Adrenal gland (tissue), 12 donors: ENCODE measurements around the gene EEF1AKMT3. TPM values are rescaled to one million over a fixed set of nuclear protein-coding genes. Genes with fewer than 3 reads are reported as not detected.

Source experiments
- DNase-seq, 7 donors: peaks; one replicate each; pipeline ENCODE4 v3.0.0-alpha.2; 2019 to 2020
- H3K27ac ChIP-seq, 5 donors: fragments of 200-600 bp; sonication (generic) in 4 of 5; 1 replicate in 3 of 5; 2 replicates in 2 of 5; pipeline versions ENCODE4 v1.5.1 to v1.8.0; 2016 to 2020; ENCODE audit warnings: mild to moderate bottlenecking in 1 of 5
- H3K27me3 ChIP-seq: fragments of 200-600 bp; 2 replicates; pipeline ENCODE4 v1.8.0; 2021
- H3K36me3 ChIP-seq, 2 donors: fragments of 200-600 bp; replicated peaks in 1 of 2; 1 replicate in 1 of 2; 2 replicates in 1 of 2; pipeline versions ENCODE4 v1.5.1 to v1.8.0; 2018 to 2022
- H3K4me1 ChIP-seq, 2 donors: fragments of 200-600 bp; replicated peaks in 1 of 2; 1 replicate in 1 of 2; 2 replicates in 1 of 2; pipeline versions ENCODE4 v1.5.1 to v1.8.0; 2018 to 2021
- H3K4me3 ChIP-seq, 4 donors: fragments of 200-600 bp; sonication (generic) in 3 of 4; one replicate each; pipeline ENCODE4 v1.5.1; 2016 to 2018
- H3K9me3 ChIP-seq, 3 donors: fragments of 200-600 bp; sonication (generic) in 1 of 3; replicated peaks in 1 of 3; 1 replicate in 2 of 3; 2 replicates in 1 of 3; pipeline versions ENCODE4 v1.5.1 to v1.8.0; 2016 to 2021
- CTCF ChIP-seq, 6 experiments: fragments of 450-650 bp in 4 of 6; fragments of 200-600 bp in 2 of 6; sonication (generic) in 1 of 6; IDR thresholded peaks; 1 replicate in 5 of 6; 2 replicates in 1 of 6; pipeline versions ENCODE4 v1.5.1 to v1.8.0; 2016 to 2021; ENCODE audit warnings: antibody characterized with exemption in 6 of 6, mild to moderate bottlenecking in 2 of 6, moderate library complexity in 1 of 6
- POLR2A ChIP-seq, 2 donors: fragments of 450-650 bp; IDR thresholded peaks; one replicate each; pipeline ENCODE4 v1.6.1; 2017; ENCODE audit warnings: antibody characterized with exemption in 2 of 2, mild to moderate bottlenecking in 2 of 2, moderate library complexity in 1 of 2
- WGBS, 4 donors: extraction: QIAGEN DNeasy Blood & Tissue Kit in 2 of 4; methylation state at CpG; one replicate each; pipeline versions ENCODE4 v1.1.5 to v1.1.7; 2013 to 2017; 5-methylcytosine and 5-hydroxymethylcytosine counted together
- intact Hi-C, 2 donors: fragments of 100-400 bp; cut with DNase I; formaldehyde crosslinking; loops; one replicate each; pipeline versions ENCODE4 v1.14.1 to v1.15.0; 2022 to 2023
- polyA plus RNA-seq, 3 donors: library from polyadenylated mRNA; stranded (reverse); fragments of 200-250 nt in 2 of 3; fragments of 350-450 nt in 1 of 3; fragmentation: Illumina TruSeq in 1 of 3; extraction: RNeasy Lipid Tissue Mini Kit (QIAGEN cat#74804) in 1 of 3; gene quantifications; one replicate each; pipeline ENCODE4 v1.2.3, GENCODE V29; 2013 to 2014
- total RNA-seq, 9 donors: library from RNA; depleted of rRNA in 4 of 9; stranded (reverse); fragments of >200 nt in 4 of 9; fragments of 120-200 nt in 1 of 9; fragmentation: NEBNext Ultra II Directional in 1 of 9; extraction: Animal tissue kit (Norgen Biotek cat#: 25700) in 1 of 9; gene quantifications; one replicate each; pipeline versions ENCODE4 v1.1.0 to v1.2.4, GENCODE V29; 2013 to 2023
- donor health status: healthy with polysubstance abuse.
- donor health status: Bipolar disorder and iron deficiency.
- donor health status: DM: yes; HTN: yes; CAD: no.
- donor health status: DM: no; HTN: no; CAD: no.
- donor health status: DM: no; HTN: no; CAD: no.
- donor health status: DM: yes; HTN: yes; CAD: no.

Gene EEF1AKMT3
- total and polyA plus RNA-seq, 12 donors: 2.4 to 35.9 (median 8.8) TPM

GRCh38 chr12:57810450-57810849, 38.0 kb downstream of the EEF1AKMT3 start:
- H3K4me3 ChIP-seq: no peak overlapping the region
- peaks cover 0 to 12% of the 10 kb centered on the region in 2 donors for H3K4me1 ChIP-seq
- peak in 1 of 7 donors; percentile 48 for DNase-seq
- intact Hi-C loops: no loop called here
- no peaks in the 10 kb centered on the region for H3K27me3 ChIP-seq
- peaks cover 0 to 71% of the 10 kb centered on the region in 2 donors for H3K36me3 ChIP-seq
- TF ChIP-seq POLR2A (IDR thresholded peaks at IDR 0.05): no peak
- no peak for TF ChIP-seq CTCF (IDR thresholded peaks at IDR 0.05)
- 79 to 91% (median 80%) methylated on average over 4 to 5 of the region's 5 CpGs for WGBS, 4 donors
- H3K9me3 ChIP-seq: no peaks in the 10 kb centered on the region
- H3K27ac ChIP-seq: no peak overlapping the region

GRCh38 chr12:57811028-57811755, 38.8 kb downstream of the EEF1AKMT3 start:
- TF ChIP-seq CTCF (IDR thresholded peaks at IDR 0.05) (no peak), POLR2A (IDR thresholded peaks at IDR 0.05) (no peak)
- peaks cover 2 to 19% of the 10 kb centered on the region in 2 donors for H3K4me1 ChIP-seq
- H3K27me3 ChIP-seq: no peaks in the 10 kb centered on the region
- peaks cover 0 to 63% of the 10 kb centered on the region in 2 donors for H3K36me3 ChIP-seq
- no peak overlapping the region for H3K4me3 ChIP-seq
- intact Hi-C loops: no loop called here
- no peak for DNase-seq
- H3K27ac ChIP-seq: no peak overlapping the region
- 94 to 96% (median 95%) methylated on average over 7 to 10 of the region's 10 CpGs for WGBS, 4 donors
- H3K9me3 ChIP-seq: no peaks in the 10 kb centered on the region

- Histone ChIP-seq H3K36me3 (peaks cover 0 to 47% of the 10 kb centered on the region in 2 donors), H3K4me1 (peaks cover 12 to 40% of the 10 kb centered on the region in 2 donors), H3K27me3 (no peaks in the 10 kb centered on the region), H3K27ac (peak overlapping the region in 1 of 5 donors; percentile 46), H3K4me3 (no peak overlapping the region), H3K9me3 (no peaks in the 10 kb centered on the region)
- intact Hi-C loops: no loop called here
- DNase-seq: no peak
- no peak for TF ChIP-seq POLR2A (IDR thresholded peaks at IDR 0.05)
- TF ChIP-seq CTCF (IDR thresholded peaks at IDR 0.05): no peak
- WGBS, 4 donors: 68 to 82% (median 77%) methylated on average over 9 to 14 of the region's 14 CpGs
These were observed 40.9 kb downstream of the EEF1AKMT3 start for GRCh38 chr12:57813111-57813970.
